B cell (primary cell): ENCODE data around the gene PHAX.

ENCODE experiments used
- EZH2 ChIP-seq: IDR thresholded peaks from 2 replicates; pipeline ENCODE4 v1.6.1; 2012; ENCODE audit warnings: borderline replicate concordance, low read depth, mild to moderate bottlenecking, moderate library complexity, low read length; ENCODE audit not compliant: insufficient read depth, poor library complexity, severe bottlenecking
- TF ChIP-seq, protein P1 (sequence below): fragments of 200-600 bp; IDR thresholded peaks from one replicate; pipeline ENCODE4 v1.8.0; 2022; ENCODE audit warnings: antibody characterized with exemption, mild to moderate bottlenecking

DNA sequence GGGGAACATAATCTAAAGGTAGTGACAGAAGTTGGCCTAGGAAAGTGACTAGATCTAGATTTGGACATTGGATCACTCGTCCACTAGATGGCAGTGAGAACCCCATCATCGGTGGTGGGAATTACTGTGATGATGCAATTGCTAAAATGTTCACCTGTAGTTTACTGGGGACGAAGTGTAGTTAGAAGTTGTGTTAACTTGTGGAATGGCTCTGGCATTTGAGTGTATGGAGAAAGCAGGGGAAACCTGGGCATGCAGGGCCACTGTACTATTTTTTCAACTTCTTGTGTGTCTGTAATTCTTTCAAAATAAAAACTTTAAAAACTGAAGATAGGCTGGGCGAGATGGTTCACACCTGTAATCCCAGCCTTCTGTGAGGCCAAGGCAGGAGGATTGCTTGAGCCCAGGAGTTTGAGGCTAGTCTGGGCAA, 75.5 kb downstream of the PHAX start:
- TF ChIP-seq, protein P1, sequence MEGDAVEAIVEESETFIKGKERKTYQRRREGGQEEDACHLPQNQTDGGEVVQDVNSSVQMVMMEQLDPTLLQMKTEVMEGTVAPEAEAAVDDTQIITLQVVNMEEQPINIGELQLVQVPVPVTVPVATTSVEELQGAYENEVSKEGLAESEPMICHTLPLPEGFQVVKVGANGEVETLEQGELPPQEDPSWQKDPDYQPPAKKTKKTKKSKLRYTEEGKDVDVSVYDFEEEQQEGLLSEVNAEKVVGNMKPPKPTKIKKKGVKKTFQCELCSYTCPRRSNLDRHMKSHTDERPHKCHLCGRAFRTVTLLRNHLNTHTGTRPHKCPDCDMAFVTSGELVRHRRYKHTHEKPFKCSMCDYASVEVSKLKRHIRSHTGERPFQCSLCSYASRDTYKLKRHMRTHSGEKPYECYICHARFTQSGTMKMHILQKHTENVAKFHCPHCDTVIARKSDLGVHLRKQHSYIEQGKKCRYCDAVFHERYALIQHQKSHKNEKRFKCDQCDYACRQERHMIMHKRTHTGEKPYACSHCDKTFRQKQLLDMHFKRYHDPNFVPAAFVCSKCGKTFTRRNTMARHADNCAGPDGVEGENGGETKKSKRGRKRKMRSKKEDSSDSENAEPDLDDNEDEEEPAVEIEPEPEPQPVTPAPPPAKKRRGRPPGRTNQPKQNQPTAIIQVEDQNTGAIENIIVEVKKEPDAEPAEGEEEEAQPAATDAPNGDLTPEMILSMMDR = peak; percentile 87
- TF ChIP-seq EZH2 = no peak
